Stimulated activated CD4-positive, alpha-beta T cell treated with anti-CD3 and anti-CD28 coated beads, Interleukin-12 subunit alpha, Interleukin-12 subunit beta, amount 100 ng/mL, for 48 hours (primary cell): ENCODE measurements around the gene TMEM238L.

ENCODE experiments used
- DNase-seq, 3 donors: peaks; one replicate each; pipeline ENCODE4 v3.0.0-alpha.2; 2020; ENCODE audit warnings: low read depth in 2 of 3, low spot score in 1 of 3

TMEM238L gene

DNA sequence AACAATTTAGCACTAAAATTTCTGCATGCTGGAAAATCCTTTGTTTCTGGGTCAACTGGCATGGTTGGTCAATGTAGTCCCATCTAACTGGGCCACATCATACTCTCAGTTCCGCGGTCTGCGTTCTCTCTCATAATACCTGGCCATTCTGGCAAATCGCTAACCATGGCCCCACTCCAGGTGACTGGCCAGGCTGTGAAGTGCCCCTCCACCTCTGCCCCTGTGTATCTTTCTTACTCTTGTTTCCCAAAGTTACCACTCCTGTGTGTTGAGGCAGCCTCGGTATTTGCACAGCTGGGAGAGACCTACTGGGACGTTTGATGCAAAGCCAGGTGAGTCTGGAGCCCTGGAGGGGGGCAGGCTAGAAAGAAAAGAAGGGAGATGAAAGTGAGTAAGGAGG lies 2.0 kb upstream of the TMEM238L start:
- DNase-seq, result no peak

GRCh38 chr17:10804546-10804945 lies 647 bp upstream of the TMEM238L start:
- DNase-seq, result no peak

DNA sequence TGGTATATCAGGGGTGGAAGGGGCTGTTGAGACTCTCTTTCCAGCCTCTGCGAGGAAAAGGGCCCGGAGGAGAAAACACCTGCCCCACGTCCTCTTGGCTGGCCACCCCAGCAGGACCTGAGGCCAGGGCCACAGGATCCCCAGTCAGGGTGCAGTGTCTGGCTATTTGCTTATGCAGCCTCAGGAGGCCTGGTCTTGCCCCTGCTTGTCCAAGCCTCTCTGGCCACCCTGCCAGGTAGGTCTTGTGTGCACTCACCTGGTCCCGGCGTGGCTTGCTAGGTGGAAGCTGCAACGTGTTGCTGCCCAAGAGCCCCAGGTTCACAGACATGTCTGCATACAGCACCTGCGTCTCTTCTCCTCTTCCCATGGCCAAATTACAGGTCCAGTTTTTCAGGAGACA lies 549 bp downstream of the TMEM238L start:
- no peak for DNase-seq

DNA sequence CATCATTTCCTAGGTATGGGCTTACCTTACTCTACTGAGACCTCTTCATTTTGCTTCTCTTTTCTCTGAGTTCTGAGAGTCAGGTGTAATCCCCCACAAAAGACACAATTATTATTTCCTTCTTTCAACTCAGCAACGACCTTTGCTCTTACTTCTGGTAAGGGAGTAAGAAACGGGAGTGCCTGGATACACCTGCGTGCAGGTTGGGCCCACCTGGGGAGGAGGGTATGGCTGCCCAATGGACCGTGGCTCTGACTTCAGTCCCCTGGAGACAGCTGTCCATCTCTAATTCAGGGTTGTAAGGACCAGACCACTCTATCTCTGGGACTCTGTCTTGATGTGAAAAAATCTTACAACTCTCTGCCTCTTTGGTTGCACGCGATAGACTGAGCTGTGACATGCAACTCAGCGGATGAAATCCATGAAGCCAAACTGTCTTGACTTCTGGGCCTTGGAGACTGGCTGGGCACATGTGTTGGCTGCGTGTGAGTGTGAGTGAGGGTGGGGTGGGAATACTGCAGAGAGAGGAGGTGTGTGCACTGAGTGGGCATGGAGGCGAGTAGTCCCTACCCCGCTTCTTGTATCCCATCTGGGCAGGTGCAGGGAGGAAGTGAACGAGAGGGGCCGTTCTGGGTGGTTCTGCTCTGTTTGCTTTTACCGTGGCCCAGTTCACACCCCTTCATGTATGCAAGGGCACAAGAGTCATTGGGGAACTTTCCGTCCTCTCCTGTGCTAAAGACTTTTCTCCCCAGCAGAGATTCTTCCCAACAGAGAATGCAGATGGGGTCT lies 1.2 kb downstream of the TMEM238L start:
- DNase-seq, result no peak

- no peak for DNase-seq
Observed at GRCh38 chr17:10799407-10799806, 4.5 kb downstream of the TMEM238L start.

GRCh38 chr17:10798910-10799309 lies 5.0 kb downstream of the TMEM238L start:
- no peak for DNase-seq

DNA sequence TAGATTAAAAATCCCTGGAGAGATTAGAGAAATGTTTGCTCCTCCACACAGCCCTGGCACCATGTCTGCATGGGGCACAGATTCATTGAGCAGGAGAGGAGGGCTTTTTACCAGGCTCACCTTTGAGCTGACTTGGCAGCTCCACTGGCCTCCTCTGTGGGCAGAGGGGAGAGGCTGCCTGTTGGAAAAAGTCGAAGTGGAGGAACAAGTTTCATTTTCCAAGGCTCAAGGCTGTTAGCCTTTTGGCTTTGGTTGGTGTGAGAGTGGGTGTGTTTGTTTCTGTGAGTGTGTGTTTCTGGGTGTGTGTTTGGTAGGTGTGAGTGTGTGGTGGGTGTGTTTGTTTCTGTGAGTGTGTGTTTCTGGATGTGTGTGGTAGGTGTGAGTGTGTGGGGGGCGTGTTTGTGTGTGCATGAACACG lies 5.6 kb downstream of the TMEM238L start:
- DNase-seq, result no peak

GRCh38 chr17:10797476-10798328 lies 6.2 kb downstream of the TMEM238L start:
- DNase-seq, result no peak

DNA sequence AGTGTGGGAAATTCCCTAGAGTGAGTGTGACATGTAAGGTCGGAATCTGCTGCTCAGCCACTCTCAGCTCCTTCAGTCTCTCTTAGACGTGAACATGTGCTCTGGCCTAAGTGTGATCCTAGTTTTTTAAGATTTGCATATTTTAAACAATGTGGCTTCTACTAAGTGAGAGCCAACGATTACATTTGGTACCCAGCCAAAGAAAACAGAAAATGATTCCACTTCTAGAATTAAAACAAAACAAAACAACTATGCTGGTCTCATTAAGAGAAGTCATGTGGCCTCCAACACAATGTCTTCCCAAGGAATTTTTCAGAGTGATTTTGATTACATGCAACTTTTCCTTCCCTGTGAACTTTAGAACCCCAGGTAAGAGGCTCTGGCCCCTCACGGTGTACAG lies 10.1 kb downstream of the TMEM238L start:
- DNase-seq, result no peak

DNA sequence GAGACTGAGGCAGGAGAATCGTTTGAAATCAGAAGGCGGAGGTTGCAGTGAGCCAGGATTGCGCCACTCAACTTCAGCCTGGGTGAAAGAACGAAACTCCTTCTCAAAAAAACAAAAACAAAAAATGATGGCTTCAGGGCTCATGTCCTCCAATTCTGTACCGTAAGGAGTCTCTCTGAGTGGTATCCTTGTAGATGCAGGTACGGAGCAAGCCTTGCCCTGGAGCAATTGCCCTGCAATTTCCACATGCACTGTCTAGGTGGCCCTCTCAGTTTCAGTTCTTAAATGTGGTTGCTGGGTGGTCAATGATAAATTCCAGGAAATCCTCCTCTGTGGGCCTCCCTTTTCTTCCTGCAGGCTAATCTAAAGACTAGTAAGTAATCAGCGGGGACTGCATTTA lies 10.6 kb downstream of the TMEM238L start:
- no peak for DNase-seq

DNA sequence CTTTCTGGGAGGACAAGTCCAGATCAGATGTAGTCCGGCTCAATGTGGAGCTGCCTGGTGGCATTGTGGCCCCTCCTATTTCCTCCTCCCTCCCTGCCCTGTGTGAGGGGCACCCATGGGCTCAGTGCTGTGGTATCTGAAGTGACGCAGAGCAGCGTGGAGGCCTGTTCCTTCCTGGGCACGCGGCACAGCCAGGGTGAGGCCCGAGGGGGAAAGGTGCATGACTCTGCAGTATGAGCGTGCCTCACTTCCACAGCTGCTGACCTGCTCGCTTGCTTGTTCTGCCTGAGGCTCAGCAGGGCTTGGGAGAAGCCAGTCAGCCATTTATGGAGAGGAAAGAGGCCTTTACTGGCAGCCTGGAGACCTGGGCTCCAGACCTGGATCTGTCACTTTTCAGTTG lies 11.7 kb downstream of the TMEM238L start:
- DNase-seq, result no peak

GRCh38 chr17:10790491-10791401 lies 13.2 kb downstream of the TMEM238L start:
- no peak for DNase-seq

DNA sequence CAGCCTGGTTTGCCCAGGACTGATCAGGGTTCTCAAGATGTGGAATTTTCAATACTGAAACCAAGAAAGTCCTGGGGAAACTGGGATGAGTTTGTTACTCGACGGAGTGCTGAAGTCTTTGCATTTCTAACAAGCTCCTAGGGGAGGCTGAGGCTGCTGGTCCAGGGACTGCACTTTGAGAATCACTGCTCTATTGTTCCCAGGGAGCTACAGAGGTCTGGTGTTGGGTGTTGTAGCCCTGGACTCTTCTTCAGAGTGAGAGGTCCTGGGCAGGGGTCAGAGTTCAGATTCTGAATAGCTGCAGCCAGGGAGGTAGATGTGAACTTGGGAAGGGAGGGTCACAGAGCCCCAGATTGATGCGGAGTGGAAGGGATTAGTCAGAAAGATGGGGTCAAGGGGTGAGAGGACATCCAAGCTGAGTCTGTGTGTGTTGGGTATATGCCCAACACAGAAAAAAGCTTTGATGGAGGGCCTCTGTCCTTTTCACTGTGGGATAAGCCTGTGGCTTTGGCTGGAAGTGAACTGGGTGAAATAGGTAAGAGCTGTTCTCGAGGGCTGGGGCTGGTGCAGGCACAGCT lies 14.1 kb downstream of the TMEM238L start:
- DNase-seq, result no peak

- DNase-seq, result no peak
Observed at GRCh38 chr17:10787306-10788045, 16.4 kb downstream of the TMEM238L start.

- DNase-seq, result no peak
Observed at GRCh38 chr17:10785295-10785694, 18.6 kb downstream of the TMEM238L start.

DNA sequence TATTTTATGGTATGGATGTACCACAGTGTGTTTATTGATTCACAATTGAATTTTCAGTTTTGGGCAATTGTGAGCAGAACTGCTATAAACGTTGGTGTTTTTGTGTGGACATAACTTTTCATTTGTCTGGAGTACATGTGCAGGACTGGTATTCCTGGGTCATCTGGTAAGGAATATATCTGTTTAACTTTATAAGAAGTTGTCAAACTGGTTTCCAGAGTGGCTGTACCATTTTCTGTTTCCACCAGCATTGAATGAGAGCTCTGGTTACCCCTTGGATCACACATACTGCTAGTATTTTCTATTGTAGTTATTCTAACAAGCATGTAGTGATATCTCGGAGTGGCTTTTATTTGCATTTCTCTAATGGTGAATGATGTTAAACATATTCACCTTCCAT lies 24.3 kb downstream of the TMEM238L start:
- no peak for DNase-seq

GRCh38 chr17:10777890-10778289 lies 26.0 kb downstream of the TMEM238L start:
- no peak for DNase-seq

DNA sequence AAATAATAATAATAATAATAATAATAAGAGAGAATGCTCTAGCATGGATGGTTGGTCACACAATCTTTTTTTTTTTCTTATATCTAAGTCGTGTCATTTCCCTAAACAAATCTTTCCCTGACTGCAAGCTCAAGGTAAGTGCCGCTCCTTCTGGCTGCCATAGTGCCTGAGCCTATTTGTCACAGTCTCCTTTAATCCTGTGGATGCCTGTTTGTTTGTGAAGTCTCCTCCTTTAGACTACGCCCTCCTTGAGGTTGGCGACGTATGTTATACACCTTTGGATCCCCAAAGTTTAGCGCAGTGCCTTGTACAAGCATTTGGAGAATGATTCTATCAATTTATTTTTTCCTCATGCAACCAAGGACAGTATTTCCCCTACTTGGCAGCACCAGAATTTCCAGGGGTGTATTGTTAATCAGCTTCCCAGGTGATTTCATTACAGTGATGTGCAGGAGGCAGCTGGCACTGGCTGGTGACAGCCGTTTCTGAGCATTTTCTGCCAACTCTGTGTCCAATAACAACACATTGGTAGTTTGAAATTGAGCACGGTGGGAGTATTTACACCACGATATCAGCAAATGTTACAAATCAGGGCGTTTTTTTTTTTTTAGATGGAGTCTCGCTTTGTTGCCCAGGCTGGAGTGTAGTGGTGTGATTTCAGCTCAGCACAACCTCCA lies 26.6 kb downstream of the TMEM238L start:
- DNase-seq, result no peak

DNA sequence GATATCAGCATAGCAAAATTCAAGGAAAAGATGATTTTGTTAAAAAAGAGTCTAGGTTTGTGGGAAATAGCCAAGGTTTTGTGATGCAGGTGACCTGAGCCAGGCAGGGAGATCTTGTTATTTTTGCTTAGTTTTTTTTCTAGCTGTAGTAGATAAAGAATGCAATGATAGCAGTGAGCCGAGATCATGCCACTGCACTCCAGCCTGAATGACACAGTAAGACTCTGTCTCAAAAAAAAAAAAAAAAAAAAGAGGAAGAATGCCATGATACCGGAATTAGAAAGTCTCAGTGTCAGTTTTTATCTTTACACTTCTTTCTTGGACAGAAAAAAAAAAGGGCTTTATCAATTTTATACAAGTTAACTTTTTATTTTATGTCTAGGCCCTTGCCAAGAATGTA lies 27.5 kb downstream of the TMEM238L start:
- no peak for DNase-seq
